GM19372 (cell line): ENCODE results near the gene ALMS1.
A peak's percentile ranks its signal among the peaks of the same experiment; 100 is the strongest.
"Not testable (repeated sequence)": the region's sequence is repeated elsewhere in the genome, so short reads cannot be mapped to it uniquely, and the experiment has no call there.

Experiments used
- ATAC-seq: cut with Tn5 transposase; IDR thresholded peaks from one replicate; pipeline ENCODE4 v1.9.1; 2021; ENCODE audit warnings: mild to moderate bottlenecking, low read depth, moderate library complexity; ENCODE audit not compliant: unreplicated experiment

The ALMS1 gene

DNA sequence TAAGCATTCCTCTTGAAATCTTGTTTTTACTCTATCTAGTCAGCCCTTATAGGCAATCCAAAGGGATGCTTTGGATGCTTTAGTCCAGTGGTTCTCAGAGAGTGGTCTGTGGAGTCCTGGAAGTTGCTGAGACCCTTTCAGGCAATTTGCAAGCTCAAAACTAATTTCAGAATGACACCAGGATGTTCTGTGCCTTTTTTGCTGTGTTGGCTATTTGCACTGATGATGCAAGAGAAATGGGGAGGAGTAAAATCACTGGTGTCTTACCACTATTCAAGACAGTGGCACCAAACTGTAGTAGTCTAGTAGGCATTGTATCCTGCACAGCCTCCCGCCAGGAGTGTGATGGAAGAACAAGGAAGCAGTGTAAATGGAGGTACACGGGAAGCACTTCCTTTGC is 219.0 kb downstream of the ALMS1 start:
- not testable (repeated sequence) for ATAC-seq

DNA sequence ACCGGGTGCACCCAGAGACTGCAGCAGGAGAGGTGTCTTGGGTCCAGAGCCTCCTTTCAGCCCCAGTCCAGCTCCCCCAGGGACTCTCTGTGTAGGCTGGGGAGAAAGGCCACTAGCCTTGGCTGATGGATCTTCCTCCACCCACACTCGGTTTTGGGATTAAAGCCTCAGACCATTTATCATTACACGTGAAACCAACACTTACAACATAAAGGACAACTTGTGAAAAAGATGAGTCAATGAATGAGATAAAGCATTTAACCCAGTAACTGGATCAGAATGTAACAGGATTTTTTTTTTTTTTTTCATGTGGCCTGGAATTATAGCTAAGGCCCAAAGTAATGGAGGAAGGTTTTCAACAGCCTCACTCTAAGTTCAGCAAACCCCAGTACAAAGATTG is 224.5 kb downstream of the ALMS1 start:
- no peak for ATAC-seq

DNA sequence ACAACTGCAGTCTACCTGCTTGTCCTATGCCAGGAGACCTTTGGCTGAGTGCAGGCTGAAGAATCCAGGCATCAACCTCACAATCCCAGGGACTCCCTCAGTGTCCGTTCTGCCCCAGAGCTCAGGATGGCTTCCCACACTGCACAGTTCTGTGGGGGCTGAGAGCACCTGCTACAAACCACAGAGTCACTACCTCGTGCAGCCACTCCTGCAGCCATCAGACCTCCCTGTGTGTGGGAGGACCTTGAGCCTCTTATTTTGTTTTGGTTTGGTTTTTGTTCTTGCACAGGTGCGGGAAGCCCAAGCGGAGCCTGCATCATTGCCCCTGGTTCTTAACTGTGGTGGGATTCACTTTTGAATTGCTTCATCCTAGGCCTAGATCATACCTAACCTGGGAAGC is 225.6 kb downstream of the ALMS1 start:
- ATAC-seq, result no peak

DNA sequence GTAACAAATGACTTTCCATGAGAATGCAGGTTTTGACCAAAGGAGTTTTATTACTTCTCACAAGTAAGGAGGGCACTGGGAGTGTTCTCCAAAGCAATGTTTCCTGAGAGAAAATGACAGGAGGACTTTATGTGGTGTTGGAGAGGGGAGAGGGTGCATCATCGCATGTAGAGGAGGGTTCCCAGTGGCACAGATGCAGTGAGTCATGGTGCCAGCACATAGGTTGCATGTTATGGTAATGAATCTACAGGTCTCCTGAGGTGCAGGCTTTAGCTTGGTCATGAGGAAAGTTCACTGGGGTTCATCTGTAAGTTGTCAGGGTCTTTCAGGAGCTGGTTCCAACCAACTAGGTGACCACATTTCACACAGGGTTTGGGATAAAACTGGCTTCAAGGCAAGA is 226.2 kb downstream of the ALMS1 start:
- ATAC-seq, result no peak

DNA sequence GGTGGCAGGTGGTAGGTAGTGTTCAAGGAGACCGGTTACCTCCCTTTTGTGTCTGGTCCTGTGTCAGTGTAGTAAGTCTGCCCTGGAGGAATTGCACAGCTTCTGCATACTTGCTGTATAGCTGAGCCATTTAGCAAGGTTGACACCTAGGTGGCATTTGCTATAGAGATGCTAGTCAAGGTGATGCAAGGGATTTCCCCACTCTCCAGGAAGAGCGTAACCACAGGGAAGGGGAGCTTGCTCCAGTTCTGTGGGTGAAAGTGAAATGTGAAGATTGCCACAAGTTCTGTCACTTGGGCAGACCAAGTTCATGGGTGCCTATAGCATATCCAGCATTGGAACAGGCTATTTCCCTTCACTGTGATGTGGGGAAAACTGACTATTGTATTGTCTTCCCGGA is 228.5 kb downstream of the ALMS1 start:
- no peak for ATAC-seq

DNA sequence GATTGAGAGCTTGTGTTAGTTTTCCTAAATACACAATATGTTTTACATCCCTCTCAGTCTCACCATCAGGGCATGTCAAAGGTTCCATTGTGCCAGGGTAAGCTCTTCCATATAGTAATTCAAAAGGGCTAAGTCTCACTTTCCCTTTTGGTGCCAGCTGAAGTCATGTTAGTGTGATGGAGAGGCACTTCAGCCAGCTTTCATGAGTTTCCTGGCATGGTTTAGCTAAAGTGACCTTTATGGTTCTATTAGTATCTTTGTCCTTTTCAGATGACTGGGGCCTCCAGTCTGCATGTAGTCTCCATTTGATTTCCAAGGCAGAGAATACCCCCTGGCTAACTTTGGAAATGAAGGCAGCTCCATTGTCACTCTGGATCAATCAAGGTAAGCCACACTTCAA is 229.4 kb downstream of the ALMS1 start:
- no peak for ATAC-seq

DNA sequence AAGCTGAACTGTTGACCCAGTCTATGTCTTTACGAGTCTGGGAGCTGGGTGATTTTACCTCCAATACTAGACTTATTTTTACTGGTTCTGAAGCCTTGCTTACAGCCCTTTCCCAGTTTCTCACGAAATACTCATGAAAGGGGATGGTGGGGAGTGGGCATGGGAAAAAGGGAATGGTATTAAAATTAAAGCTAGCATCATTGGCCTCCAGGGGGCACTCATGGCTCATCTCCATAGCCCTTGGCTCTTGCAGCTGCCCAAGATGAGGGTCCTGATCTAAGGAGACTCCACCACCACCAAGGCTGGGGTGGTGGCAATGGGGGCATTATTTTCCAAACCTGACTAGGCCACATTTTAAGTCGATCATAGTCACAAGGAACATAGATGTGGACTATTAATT is 234.3 kb downstream of the ALMS1 start:
- not testable (repeated sequence) for ATAC-seq

DNA sequence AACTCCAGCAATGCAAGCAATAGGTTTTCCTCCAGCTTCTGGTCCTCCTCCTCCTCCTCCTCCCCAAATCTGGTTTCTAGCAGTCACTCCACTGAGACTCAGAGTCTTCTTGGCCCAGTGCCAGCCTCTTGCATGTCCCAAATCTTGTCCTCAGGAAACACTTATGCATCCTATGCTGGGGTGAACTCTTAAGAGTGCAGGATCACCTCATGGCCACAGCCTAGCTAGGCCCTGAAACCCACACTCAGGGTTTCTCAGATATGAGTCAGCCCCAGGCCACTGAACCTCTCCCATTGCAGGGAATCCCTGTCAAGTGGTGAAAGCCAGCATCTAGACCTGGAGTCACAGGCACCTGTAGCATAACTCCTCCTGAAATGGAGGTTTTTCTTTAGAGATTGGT is 238.4 kb downstream of the ALMS1 start:
- ATAC-seq, result not testable (repeated sequence)

DNA sequence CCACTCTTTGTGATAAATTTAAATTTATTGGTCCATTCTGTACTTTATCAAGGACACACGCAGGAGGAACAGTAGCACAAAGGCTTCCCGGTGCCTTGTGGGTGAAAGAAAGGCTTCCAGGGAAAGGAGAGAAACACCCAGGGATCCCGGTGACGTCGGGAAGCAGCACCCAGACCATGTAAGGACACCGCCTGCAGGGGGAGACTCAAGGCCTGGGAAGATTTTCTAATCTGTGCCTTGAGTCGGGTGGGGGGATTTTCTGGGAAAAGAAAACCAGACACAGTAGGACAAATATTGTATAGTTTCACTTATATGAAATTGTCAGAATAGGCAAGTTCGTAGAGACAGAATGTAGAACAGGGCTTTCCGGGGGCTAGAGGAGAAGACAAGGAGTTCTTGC is 239.0 kb downstream of the ALMS1 start:
- ATAC-seq, result not testable (repeated sequence)

DNA sequence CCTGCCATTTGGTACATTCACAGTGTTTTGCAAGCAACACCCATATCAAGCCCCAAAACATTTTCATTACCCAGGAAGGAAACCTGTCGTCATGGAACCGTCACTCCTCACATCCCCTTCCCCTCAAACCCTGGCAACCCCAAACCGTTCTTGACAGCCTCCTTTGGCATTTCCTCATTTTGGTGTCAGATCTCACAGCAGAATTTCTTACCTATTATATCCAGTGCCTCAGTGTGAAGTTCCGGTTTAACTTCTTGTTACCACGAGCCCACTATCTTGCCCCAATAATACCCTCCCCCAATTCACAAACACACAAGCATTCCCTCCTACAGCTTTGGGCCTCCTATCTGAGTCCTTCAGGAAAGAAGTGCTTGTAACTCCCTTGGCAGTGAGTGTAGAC is 240.6 kb downstream of the ALMS1 start:
- not testable (repeated sequence) for ATAC-seq

DNA sequence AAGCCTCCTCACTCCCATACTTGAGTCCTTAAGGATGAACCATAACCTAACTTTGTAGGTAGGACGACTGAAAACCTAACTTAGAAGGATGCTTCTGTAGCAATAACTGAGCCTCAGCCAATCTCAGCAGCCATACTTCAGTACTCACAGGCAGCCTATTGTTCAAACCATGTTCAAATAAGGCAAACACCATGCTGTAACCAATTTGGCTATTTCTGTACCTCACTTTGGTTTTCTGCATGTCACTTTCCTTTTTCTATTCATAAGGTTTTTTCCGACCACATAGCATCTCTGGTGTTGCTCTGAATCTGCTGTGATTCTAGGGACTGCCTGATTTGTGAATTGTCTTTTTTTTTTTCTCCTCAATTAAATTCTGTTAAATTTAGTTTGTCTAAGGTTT is 242.9 kb downstream of the ALMS1 start:
- ATAC-seq, result peak; percentile 73

DNA sequence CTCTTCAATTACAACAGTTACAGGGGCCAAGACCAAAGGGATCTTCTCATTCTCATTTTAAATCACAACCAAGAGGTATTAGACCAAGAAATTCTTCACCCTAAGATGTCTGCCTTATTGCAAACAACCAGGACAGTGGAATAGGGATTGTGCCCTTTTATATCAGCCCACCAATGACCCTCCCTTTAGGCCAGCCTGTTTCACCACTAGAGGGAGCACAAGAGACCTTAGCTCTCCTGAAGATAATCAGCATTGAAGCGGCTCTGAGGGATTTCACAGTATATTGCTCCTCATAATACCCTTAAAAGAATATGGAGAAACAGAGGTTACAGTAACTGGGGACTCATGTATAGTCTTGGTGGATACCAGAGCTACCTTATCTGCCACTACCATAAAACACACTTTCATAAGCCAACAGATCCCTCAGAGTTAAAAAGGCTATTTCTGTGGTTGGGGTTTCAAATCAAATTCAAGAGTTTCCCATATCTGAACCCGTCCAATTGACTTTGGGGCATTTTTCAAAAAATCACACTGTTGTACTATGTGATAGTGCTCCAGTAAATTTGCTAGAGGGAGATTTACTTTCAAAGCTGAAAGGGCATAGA is 245.1 kb downstream of the ALMS1 start:
- not testable (repeated sequence) for ATAC-seq

DNA sequence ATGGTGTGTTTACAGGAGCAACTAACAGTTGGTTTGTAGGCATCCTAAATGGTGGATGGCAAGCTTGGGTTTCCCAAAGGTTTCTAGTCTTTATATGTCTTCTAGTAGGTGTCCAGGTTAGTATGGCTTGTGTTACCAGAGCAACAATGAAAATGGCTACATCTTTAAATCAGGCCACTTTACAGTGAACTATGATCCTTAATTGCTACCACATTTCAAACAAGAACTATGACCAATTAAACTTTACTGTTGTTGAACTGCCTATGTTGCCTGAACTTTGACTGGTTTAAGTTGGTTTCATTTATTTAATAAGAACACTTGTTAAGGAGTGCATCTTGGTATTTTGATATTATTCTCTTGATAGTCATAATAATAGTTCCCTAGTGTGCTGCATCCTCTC is 251.3 kb downstream of the ALMS1 start:
- not testable (repeated sequence) for ATAC-seq

DNA sequence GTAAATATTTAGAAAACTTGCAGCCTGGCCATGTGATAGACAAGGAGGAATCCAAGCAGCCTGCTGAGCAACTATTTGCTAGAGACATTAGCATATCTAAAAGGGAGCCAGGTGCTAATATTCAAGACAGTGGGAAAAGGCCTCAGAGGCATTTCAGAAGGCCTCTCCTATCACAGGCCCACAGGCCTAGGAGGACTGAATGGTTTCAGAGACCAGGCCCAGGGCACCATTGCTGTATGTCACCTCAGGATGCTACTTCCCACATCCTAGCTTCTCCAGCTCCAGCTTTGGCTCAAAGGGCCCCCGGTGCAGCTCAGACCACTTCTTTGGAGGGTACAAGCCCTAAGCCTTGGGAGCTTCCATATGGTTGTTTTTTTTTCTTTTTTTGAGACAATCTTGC is 252.8 kb downstream of the ALMS1 start:
- no peak for ATAC-seq

DNA sequence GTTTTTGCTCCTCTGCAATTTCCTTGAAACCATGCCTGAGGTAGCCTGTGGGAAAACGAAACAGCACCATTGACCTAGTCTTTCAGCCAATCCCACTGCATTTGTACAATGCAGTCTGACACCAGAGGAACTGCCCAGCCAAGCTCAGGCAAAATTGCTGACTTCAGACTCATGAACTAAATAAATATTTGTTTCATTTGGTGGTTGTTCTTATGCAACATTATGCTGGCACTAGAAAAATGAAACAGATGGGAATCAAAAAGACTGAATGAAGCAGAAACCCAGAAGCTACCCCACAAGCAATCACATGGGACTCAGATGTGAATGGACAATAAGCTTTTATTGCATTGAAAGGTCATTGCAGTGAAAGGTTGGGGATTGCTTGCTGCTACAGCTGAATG is 254.9 kb downstream of the ALMS1 start:
- no peak for ATAC-seq

DNA sequence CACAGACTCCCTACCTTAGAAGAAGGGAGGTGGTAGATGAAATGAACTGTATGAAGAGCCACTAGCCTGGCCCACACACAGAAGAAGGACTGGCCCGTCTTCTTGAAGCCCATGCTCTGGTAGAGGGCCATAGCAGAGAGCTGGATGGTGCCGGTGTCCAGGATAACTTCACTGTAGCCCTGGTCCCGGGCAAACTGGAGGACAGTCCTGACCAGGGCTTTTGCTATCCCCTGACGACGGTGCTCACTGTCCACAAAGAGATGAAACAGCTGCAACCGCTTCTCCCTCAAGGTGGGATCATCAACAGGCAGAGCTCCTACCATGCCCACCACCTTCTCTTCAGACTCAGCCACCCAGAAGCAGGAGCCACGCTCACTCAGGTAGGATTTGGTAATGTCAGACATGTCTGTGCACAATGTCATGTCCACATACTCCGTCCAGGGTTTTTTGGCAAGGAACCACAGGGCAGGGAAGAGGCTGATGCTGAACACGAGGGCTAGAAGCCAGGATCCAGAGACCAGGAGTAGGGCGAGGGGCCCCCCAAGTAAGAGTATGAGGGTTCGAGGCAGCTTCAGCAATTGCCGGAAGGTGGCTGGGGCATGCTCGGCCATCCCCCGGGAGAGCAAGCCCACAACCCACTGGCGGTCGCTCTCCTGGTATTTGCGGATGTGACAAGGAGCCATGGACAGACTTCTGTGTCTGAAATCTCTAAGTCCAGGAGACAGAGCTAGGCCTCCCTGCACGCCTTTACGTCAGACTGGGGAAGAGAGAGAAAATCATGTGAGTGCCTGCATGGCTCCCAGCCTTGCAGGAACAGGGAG is 255.5 kb downstream of the ALMS1 start:
- ATAC-seq, result no peak

DNA sequence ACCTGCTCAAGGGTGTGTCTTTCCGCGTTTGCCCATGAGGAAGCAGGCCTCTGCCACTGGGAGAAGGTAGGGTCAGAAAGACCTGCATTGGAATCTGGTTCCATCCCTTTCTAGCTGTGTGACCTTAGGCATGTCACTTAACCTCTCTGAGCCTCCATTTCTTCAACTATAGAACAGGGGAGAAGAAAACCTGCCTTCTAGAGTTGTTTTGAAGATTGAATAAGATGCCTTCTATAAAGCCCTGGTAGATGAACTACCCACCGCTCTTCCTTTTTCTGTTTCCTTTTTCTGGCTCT is 256.1 kb downstream of the ALMS1 start:
- no peak for ATAC-seq

DNA sequence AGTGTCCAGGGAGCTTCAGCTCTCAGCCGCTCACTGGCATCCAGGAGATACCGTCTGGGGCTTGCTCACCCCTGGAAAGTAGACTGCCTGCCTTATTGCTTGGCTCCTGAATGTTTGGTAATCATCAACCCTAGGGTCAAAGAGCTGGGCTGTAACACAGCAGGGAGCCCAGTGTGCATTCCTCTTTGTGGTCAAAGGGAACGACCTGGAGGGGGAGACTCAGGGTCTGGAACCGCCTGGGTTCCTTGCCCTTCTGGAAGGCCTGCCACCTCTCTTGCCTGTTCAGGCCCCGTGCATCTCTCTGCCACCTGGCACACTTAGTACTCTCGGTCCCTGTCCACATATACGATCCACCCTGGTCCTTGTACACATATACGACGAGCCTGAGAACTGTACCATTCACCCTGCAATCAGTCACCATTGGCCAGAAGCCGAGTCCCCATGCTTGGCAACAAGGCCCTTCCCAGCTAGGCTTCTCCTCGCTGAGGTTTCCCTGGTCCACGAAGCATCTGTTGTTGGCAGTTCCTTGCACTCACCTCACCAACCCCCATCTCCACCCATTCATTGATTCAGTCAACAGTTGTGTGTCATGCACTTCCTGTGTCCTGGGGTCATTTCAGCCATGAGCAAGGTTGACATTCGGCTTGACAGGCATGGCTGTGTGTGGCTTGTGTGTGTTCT is 256.8 kb downstream of the ALMS1 start, which contains the start of gene NAT8:
TSS of gene NAT8 (minus strand) at position 85 of the 681 bp plus-strand sequence. CDS start 794 bp downstream, outside the sequence.
- ATAC-seq, result no peak

DNA sequence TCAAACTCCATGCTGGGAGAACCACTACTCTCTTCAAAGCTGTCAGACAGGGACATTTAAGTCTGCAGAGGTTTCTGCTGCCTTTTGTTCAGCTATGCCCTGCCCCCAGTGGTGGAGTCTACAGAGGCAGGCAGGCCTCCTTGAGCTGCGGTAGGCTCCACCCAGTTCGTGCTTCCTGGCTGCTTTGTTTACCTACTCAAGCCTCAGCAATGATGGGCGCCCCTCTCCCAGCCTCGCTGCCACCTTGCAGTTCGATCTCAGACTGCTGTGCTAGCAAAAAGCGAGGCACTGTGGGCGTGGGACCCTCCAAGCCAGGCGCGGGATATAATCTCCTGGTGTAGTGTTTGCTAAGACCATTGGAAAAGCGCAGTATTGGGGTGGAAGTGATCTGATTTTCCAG is 262.1 kb downstream of the ALMS1 start:
- ATAC-seq, result not testable (repeated sequence)

DNA sequence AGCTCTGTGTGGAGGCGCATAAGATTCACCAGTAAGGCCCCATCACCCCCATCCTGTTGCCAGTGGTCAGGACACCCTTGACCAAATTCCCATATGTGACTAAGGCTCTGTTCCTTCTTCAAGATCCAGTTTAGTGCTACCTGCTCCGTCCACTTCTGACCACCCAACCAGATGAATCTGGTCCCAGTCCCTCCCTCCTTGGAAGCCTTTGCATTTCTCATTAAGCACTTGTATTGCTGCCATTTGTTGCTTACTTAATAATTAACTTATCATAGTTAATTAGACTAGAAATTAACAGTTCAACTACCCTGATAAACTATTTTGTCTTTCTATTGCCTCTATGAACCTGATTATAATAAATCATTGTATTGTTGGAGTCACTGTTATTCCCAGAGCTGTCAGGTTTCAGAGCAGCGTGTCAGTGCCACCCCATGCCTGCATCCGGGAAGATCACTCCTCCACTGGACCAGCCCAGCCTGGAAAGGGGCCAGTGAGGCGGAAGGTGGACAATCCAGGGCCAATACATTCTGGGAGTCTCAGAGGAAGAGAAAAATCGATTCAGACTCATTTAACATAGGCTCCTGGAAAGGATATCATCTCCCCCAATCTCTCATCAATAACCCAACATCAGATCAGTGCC is 266.1 kb downstream of the ALMS1 start:
- no peak for ATAC-seq

DNA sequence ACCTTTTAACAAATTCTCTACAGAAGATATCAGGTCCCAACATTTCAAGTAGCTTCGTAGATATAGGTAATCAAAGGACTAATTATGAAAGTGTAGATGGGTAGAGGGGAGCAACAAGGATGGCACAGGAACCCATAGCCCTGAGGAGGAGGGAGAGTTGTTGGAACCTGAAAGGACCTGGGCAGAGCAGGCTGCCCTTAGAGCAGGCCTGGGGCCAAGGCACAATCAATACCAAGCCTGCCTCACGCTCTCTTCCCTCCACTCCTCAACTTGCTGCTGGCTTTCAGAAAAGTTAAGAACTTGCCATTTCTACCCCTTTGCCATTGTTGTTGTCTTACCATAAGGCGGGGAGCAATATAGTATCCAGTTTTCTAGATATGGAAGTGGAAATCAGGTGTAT is 266.7 kb downstream of the ALMS1 start:
- no peak for ATAC-seq
